HepG2 (cell line): Measurements from ENCODE around the gene NUAK2. TPM values are rescaled to one million over a fixed set of nuclear protein-coding genes. Genes with fewer than 3 reads are reported as not detected.

Experiments
- FOXK2 ChIP-seq: fragments of 450-650 bp; IDR thresholded peaks from 2 replicates; pipeline ENCODE4 v1.6.1; 2016
- HNF4A ChIP-seq: sonication (generic); formaldehyde crosslinking; IDR thresholded peaks from 2 replicates; pipeline ENCODE4 v1.4.0; 2020; ENCODE audit warnings: missing genetic modification reagents
- KAT2B ChIP-seq: fragments of 150-350 bp; IDR thresholded peaks from 2 replicates; pipeline ENCODE4 v1.6.1; 2014; ENCODE audit warnings: low read depth, low read length, borderline replicate concordance
- MIXL1 ChIP-seq: IDR thresholded peaks from 2 replicates; pipeline ENCODE4 v1.6.1; 2016
- NFKBIZ ChIP-seq: IDR thresholded peaks from 2 replicates; pipeline ENCODE4 v1.6.1; 2018; ENCODE audit warnings: missing genetic modification reagents, missing compliant biosample characterization
- SMYD3 ChIP-seq: sonication (generic); formaldehyde crosslinking; IDR thresholded peaks from 2 replicates; pipeline ENCODE4 v1.8.1; 2023; ENCODE audit warnings: mild to moderate bottlenecking, missing genetic modification reagents
- ZBTB7A ChIP-seq: sonication (generic); formaldehyde crosslinking; IDR thresholded peaks from 2 replicates; pipeline ENCODE4 v1.8.0; 2022; ENCODE audit warnings: mild to moderate bottlenecking, missing genetic modification reagents
- ZMAT3 ChIP-seq: sonication (generic); formaldehyde crosslinking; conservative IDR thresholded peaks from 2 replicates; pipeline ENCODE4 v1.7.0; 2021; ENCODE audit warnings: missing genetic modification reagents
- ZNF10 ChIP-seq: sonication (generic); formaldehyde crosslinking; IDR thresholded peaks from 2 replicates; pipeline ENCODE4 v1.4.0; 2020; ENCODE audit warnings: mild to moderate bottlenecking, low read depth, missing genetic modification reagents, borderline replicate concordance
- ZNF263 ChIP-seq: sonication (generic); formaldehyde crosslinking; IDR thresholded peaks from 2 replicates; pipeline ENCODE4 v1.4.0; 2020; ENCODE audit warnings: missing genetic modification reagents
- ZNF34 ChIP-seq: sonication (generic); formaldehyde crosslinking; IDR thresholded peaks from 2 replicates; pipeline ENCODE4 v1.4.0; 2020; ENCODE audit warnings: mild to moderate bottlenecking, missing genetic modification reagents, borderline replicate concordance
- polyA plus RNA-seq, 8 experiments: library from polyadenylated mRNA; depleted of rRNA in 3 of 8; stranded (reverse) in 7 of 8; unstranded in 1 of 8; fragments of >200 nt; fragmentation: Illumina TruSeq in 4 of 8; extraction: Trizol in 4 of 8; gene quantifications; 2 replicates each; pipeline versions ENCODE4 v1.2.1 to v1.2.3, GENCODE V29; 2011 to 2016; ENCODE audit warnings: low read depth in 4 of 8, missing spikeins in 1 of 8, mixed read lengths in 1 of 8; ENCODE audit not compliant: insufficient read depth in 1 of 8
- total RNA-seq, 5 experiments: library from RNA; depleted of rRNA; stranded (reverse); fragments of >200 nt; fragmentation: Illumina TruSeq; extraction: Trizol; gene quantifications; 2 replicates each; pipeline ENCODE4 v1.2.3, GENCODE V29; 2016; ENCODE audit warnings: low read depth in 1 of 5
- TF ChIP-seq, protein P1 (sequence below): sonication (generic); formaldehyde crosslinking; IDR thresholded peaks from 2 replicates; pipeline ENCODE4 v1.5.0; 2020; ENCODE audit warnings: mild to moderate bottlenecking, missing genetic modification reagents
- TF ChIP-seq, protein P2 (sequence below): sonication (generic); formaldehyde crosslinking; IDR thresholded peaks from 2 replicates; pipeline ENCODE4 v1.5.1; 2020; ENCODE audit warnings: mild to moderate bottlenecking, missing genetic modification reagents
- TF ChIP-seq, protein P3 (sequence below): sonication (generic); formaldehyde crosslinking; IDR thresholded peaks from 2 replicates; pipeline ENCODE4 v1.4.0; 2020; ENCODE audit warnings: low read depth, missing genetic modification reagents
- TF ChIP-seq, protein P4 (sequence below): fragments of 450-650 bp; IDR thresholded peaks from 2 replicates; pipeline ENCODE4 v1.6.1; 2017
- TF ChIP-seq, protein P5 (sequence below): sonication (generic); formaldehyde crosslinking; conservative IDR thresholded peaks from 2 replicates; pipeline ENCODE4 v1.4.0; 2020; ENCODE audit warnings: missing genetic modification reagents

Gene NUAK2
- total and polyA plus RNA-seq, 2 of the 13 experiments (the other 11 are each of a cell fraction or from before 2014, with no cell fraction given): 0.75 to 1.1 TPM

DNA sequence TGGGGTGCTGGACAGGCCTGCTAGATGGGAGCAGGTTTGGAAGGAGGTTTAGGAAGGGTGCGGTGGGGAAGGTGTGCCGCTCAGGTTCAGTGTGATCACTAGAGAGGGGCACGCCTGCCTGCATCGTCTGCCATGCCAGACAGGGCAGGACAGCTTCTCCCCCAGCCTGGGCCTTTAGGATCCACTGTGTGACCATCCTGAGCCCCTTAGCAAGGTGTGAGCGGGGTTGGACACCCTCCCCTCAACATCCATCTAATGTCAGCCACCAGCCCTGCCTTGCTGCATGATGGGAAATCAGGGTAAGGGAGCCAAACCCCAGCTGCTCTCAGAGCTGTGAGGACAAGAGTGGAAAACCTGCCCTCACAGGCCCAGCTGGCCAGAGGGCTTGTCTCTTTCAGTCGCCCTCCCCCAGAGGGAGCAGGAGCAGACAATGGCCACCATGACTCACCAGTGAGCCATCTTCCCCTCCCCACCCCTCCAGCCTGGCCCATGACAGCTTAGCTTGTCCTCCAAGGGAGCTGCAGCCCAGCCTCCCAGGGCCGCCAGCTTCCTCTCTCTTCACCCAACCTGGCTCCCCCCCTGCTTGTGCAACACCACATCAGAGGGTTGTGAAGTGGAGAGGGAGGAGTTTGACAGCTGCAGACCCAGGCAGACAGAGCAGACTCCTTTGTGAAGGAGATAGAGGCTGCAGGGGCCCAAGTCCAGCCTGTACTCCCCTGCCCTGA lies 37.0 kb downstream of the NUAK2 start (continued):
- TF ChIP-seq, protein P1, sequence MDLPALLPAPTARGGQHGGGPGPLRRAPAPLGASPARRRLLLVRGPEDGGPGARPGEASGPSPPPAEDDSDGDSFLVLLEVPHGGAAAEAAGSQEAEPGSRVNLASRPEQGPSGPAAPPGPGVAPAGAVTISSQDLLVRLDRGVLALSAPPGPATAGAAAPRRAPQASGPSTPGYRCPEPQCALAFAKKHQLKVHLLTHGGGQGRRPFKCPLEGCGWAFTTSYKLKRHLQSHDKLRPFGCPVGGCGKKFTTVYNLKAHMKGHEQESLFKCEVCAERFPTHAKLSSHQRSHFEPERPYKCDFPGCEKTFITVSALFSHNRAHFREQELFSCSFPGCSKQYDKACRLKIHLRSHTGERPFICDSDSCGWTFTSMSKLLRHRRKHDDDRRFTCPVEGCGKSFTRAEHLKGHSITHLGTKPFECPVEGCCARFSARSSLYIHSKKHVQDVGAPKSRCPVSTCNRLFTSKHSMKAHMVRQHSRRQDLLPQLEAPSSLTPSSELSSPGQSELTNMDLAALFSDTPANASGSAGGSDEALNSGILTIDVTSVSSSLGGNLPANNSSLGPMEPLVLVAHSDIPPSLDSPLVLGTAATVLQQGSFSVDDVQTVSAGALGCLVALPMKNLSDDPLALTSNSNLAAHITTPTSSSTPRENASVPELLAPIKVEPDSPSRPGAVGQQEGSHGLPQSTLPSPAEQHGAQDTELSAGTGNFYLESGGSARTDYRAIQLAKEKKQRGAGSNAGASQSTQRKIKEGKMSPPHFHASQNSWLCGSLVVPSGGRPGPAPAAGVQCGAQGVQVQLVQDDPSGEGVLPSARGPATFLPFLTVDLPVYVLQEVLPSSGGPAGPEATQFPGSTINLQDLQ: no peak
- TF ChIP-seq NFKBIZ (CRISPR knock-in tag) (no peak), MIXL1 (CRISPR knock-in tag) (no peak), FOXK2 (no peak), ZMAT3 (CRISPR knock-in tag) (no peak), ZNF10 (CRISPR knock-in tag) (no peak), HNF4A (CRISPR knock-in tag) (peak; percentile 66), ZNF34 (no peak), ZNF263 (CRISPR knock-in tag) (peak; percentile 78), SMYD3 (no peak), KAT2B (no peak), ZBTB7A (CRISPR knock-in tag) (peak; percentile 45; the same call in 1 of the 2 replicates)
- TF ChIP-seq, protein P2, sequence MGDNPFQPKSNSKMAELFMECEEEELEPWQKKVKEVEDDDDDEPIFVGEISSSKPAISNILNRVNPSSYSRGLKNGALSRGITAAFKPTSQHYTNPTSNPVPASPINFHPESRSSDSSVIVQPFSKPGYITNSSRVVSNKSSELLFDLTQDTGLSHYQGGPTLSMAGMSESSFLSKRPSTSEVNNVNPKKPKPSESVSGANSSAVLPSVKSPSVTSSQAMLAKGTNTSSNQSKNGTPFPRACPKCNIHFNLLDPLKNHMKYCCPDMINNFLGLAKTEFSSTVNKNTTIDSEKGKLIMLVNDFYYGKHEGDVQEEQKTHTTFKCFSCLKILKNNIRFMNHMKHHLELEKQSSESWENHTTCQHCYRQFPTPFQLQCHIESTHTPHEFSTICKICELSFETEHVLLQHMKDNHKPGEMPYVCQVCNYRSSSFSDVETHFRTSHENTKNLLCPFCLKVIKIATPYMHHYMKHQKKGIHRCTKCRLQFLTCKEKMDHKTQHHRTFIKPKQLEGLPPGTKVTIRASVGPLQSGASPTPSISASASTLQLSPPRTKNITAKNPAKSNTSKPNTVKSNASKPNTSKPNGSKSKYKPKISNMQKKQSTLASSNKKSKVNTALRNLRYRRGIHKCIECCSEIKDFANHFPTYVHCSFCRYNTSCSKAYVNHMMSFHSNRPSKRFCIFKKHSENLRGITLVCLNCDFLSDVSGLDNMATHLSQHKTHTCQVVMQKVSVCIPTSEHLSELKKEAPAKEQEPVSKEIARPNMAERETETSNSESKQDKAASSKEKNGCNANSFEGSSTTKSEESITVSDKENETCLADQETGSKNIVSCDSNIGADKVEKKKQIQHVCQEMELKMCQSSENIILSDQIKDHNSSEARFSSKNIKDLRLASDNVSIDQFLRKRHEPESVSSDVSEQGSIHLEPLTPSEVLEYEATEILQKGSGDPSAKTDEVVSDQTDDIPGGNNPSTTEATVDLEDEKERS: peak; percentile 77; the same call in 1 of the 2 replicates
- TF ChIP-seq, protein P3, sequence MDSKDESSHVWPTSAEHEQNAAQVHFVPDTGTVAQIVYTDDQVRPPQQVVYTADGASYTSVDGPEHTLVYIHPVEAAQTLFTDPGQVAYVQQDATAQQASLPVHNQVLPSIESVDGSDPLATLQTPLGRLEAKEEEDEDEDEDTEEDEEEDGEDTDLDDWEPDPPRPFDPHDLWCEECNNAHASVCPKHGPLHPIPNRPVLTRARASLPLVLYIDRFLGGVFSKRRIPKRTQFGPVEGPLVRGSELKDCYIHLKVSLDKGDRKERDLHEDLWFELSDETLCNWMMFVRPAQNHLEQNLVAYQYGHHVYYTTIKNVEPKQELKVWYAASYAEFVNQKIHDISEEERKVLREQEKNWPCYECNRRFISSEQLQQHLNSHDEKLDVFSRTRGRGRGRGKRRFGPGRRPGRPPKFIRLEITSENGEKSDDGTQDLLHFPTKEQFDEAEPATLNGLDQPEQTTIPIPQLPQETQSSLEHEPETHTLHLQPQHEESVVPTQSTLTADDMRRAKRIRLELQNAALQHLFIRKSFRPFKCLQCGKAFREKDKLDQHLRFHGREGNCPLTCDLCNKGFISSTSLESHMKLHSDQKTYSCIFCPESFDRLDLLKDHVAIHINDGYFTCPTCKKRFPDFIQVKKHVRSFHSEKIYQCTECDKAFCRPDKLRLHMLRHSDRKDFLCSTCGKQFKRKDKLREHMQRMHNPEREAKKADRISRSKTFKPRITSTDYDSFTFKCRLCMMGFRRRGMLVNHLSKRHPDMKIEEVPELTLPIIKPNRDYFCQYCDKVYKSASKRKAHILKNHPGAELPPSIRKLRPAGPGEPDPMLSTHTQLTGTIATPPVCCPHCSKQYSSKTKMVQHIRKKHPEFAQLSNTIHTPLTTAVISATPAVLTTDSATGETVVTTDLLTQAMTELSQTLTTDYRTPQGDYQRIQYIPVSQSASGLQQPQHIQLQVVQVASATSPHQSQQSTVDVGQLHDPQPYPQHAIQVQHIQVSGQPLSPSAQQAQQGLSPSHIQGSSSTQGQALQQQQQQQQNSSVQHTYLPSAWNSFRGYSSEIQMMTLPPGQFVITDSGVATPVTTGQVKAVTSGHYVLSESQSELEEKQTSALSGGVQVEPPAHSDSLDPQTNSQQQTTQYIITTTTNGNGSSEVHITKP (CRISPR knock-in tag): no peak; the same call in 1 of the 2 replicates
- TF ChIP-seq, protein P4, sequence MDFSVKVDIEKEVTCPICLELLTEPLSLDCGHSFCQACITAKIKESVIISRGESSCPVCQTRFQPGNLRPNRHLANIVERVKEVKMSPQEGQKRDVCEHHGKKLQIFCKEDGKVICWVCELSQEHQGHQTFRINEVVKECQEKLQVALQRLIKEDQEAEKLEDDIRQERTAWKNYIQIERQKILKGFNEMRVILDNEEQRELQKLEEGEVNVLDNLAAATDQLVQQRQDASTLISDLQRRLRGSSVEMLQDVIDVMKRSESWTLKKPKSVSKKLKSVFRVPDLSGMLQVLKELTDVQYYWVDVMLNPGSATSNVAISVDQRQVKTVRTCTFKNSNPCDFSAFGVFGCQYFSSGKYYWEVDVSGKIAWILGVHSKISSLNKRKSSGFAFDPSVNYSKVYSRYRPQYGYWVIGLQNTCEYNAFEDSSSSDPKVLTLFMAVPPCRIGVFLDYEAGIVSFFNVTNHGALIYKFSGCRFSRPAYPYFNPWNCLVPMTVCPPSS: no peak
- TF ChIP-seq, protein P5, sequence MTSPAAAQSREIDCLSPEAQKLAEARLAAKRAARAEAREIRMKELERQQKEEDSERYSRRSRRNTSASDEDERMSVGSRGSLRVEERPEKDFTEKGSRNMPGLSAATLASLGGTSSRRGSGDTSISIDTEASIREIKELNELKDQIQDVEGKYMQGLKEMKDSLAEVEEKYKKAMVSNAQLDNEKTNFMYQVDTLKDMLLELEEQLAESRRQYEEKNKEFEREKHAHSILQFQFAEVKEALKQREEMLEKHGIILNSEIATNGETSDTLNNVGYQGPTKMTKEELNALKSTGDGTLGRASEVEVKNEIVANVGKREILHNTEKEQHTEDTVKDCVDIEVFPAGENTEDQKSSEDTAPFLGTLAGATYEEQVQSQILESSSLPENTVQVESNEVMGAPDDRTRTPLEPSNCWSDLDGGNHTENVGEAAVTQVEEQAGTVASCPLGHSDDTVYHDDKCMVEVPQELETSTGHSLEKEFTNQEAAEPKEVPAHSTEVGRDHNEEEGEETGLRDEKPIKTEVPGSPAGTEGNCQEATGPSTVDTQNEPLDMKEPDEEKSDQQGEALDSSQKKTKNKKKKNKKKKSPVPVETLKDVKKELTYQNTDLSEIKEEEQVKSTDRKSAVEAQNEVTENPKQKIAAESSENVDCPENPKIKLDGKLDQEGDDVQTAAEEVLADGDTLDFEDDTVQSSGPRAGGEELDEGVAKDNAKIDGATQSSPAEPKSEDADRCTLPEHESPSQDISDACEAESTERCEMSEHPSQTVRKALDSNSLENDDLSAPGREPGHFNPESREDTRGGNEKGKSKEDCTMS (CRISPR knock-in tag): no peak
